Left ventricle myocardium inferior (tissue), 1 donor: Measurements from ENCODE around the gene DNER. TPM values are rescaled to one million over a fixed set of nuclear protein-coding genes. Genes with fewer than 3 reads are reported as not detected.
A peak's percentile ranks its signal among the peaks of the same experiment; 100 is the strongest.

Source experiments
- DNase-seq: peaks from one replicate; pipeline ENCODE4 v3.0.0-alpha.2; 2020
- H3K27ac ChIP-seq: fragments of 200-600 bp; replicated peaks from 2 replicates; pipeline ENCODE4 v1.8.0; 2021
- H3K27me3 ChIP-seq: fragments of 200-600 bp; 2 replicates; pipeline ENCODE4 v1.8.0; 2021; ENCODE audit warnings: low read depth
- H3K36me3 ChIP-seq: fragments of 200-600 bp; 2 replicates; pipeline ENCODE4 v1.8.0; 2021
- H3K4me1 ChIP-seq: fragments of 200-600 bp; 2 replicates; pipeline ENCODE4 v1.8.0; 2021
- H3K4me3 ChIP-seq: fragments of 200-600 bp; 2 replicates; pipeline ENCODE4 v1.8.0; 2021; ENCODE audit warnings: mild to moderate bottlenecking, moderate library complexity
- H3K9me3 ChIP-seq: fragments of 200-600 bp; replicated peaks from 2 replicates; pipeline ENCODE4 v1.8.0; 2021
- intact Hi-C: fragments of 100-400 bp; cut with micrococcal nuclease; formaldehyde crosslinking; loops from one replicate; pipeline ENCODE4 v1.11.0; 2022
- total RNA-seq: library from RNA; stranded (reverse); fragmentation: NEBNext Ultra II Directional; extraction: Animal tissue kit (Norgen Biotek cat#: 25700); gene quantifications from one replicate; pipeline ENCODE4 v1.2.1, GENCODE V29; 2021
- TF ChIP-seq, protein P1 (sequence below): fragments of 200-600 bp; IDR thresholded peaks from 2 replicates; pipeline ENCODE4 v1.8.0; 2021; ENCODE audit warnings: antibody characterized with exemption, mild to moderate bottlenecking, borderline replicate concordance
- donor health status: DM: no; HTN: yes; CAD: no; lungs with severe emphysema.

Gene DNER
- total RNA-seq, 1 donor from 2014 or later: 2.3 TPM

DNA sequence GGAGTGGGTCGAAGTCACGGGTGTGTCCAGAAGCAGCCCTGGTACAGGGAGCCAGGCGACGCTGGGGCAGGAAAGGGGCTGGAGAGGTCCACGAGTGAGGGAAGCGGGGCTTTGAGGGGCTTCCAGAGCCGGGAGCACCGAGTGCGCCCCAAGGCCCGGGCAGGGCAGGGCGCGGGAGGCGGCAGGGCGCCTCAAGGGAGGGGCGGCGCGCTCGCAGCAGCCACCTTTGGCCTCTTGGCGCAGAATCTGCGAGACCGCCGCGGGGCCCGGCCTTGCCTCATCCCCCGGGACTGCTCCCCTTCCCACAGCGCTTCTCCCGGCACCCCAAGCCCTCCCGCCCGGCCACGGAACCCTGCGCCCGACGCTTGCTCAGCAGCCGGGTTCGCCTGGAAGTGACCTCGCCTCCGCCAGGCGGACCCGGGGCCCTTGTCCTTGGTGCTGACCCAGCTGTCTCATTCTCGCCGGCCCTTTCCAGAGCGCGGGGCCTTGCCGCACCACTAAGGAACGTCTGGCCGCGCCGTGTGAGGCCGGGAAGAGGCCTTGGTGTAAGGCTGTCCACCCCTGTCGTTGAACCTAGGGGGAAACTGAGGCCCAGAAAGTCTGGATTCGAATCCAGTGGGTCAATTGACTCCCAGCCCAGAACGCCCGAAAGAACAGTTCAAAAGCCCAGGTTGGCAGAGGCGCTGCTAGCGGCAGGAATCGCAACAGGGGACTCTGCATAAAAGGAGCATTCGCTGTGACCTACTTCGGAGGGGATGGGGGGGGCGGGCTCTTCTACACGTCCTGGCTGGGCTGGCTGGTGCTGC, 584 bp upstream of the DNER start:
- H3K27me3 ChIP-seq: peaks cover 99% of the 10 kb centered on the region
- intact Hi-C loops: no loop called here
- H3K36me3 ChIP-seq: no peaks in the 10 kb centered on the region
- H3K4me1 ChIP-seq: peaks cover 20% of the 10 kb centered on the region
- H3K27ac ChIP-seq: peak overlapping the region; percentile 23
- H3K9me3 ChIP-seq: no peaks in the 10 kb centered on the region
- TF ChIP-seq, protein P1, sequence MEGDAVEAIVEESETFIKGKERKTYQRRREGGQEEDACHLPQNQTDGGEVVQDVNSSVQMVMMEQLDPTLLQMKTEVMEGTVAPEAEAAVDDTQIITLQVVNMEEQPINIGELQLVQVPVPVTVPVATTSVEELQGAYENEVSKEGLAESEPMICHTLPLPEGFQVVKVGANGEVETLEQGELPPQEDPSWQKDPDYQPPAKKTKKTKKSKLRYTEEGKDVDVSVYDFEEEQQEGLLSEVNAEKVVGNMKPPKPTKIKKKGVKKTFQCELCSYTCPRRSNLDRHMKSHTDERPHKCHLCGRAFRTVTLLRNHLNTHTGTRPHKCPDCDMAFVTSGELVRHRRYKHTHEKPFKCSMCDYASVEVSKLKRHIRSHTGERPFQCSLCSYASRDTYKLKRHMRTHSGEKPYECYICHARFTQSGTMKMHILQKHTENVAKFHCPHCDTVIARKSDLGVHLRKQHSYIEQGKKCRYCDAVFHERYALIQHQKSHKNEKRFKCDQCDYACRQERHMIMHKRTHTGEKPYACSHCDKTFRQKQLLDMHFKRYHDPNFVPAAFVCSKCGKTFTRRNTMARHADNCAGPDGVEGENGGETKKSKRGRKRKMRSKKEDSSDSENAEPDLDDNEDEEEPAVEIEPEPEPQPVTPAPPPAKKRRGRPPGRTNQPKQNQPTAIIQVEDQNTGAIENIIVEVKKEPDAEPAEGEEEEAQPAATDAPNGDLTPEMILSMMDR: no peak
- peak overlapping the region; percentile 65 for H3K4me3 ChIP-seq
- DNase-seq: peak; percentile 42

GRCh38 chr2:229713371-229714079, 830 bp downstream of the DNER start:
- Histone ChIP-seq H3K27ac (no peak overlapping the region), H3K4me1 (peaks cover 23% of the 10 kb centered on the region), H3K36me3 (no peaks in the 10 kb centered on the region), H3K4me3 (peak overlapping the region; percentile 65), H3K27me3 (peaks cover 99% of the 10 kb centered on the region), H3K9me3 (no peaks in the 10 kb centered on the region)
- TF ChIP-seq, protein P1: no peak
- DNase-seq: no peak
- intact Hi-C loops: no loop called here

DNA sequence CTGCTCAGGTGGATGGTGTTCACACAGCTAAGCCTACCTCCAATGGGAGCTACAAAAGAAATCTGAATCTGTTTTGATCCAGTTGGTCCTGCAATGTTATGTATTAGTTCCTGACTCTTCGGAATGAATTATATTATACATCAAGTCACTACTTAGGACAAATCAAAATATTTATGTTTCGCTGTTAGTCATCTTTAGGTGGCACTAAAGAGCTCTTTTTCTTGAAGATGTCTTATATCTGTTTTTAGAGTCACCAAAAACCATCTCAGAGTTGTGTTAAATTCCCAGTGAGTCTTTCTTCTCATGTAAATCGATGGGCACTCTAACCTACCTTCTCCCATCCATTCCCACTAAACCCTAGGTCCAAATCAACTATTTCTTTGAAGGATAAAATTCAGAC, 2.2 kb downstream of the DNER start:
- TF ChIP-seq, protein P1: no peak
- no peak for DNase-seq
- Histone ChIP-seq H3K4me3 (no peak overlapping the region), H3K4me1 (peaks cover 24% of the 10 kb centered on the region), H3K27ac (no peak overlapping the region), H3K27me3 (peaks cover 93% of the 10 kb centered on the region), H3K9me3 (no peaks in the 10 kb centered on the region), H3K36me3 (no peaks in the 10 kb centered on the region)
- intact Hi-C loops: no loop called here

DNA sequence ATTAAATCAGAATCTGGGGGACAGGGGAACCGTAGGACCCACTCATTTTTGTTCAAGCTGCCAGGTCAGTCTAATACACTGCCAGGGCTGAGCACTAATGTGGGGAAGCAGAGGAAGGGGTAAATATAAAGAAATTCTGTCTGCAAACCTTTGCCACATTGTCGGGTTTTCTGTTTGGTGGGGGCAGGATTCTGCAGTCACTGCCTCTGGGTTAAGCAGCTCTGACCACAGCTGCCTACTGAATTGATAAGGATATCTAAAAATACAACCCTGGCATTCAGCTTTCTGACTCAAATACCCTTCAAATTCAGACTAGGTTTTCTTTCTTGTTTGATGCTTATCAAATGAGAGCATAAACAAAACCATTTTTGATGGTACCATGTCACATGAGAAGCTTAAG, 6.0 kb downstream of the DNER start:
- Histone ChIP-seq H3K36me3 (no peaks in the 10 kb centered on the region), H3K27ac (no peak overlapping the region), H3K27me3 (peaks cover 76% of the 10 kb centered on the region), H3K4me3 (no peak overlapping the region), H3K9me3 (no peaks in the 10 kb centered on the region), H3K4me1 (peaks cover 6% of the 10 kb centered on the region)
- TF ChIP-seq, protein P1: no peak
- DNase-seq: no peak
- intact Hi-C loops: no loop called here

DNA sequence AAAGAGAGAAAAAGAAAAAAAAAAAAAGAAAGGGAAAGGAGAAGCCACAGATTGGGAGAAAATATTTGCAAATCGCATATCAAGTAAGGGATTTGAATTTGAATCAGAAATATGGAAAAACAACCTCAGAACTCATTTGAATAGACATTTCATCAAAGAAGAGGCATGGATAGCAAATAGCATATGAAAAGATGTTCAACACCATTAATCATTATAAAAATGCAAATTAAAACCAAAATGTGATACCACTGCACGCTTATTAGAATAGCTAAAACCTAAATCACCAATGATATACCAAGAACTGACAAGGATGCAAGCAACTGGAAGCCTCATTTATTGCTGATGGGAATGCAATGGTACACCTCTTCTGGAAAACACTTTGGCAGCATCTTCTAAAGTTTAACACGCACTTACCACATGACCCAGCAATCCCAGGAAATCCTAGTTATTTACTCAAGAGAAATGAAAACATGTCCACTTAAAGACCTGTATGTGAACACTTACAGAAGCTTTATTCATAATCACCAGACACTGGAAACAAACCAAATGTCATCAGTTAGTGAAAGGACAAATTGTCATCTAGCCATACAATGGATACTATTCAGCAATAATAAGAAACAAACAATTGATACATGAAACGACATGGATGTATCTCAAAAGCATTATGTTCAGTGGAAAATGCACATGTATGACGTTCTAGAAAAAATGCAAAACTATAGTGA, 10.3 kb downstream of the DNER start:
- intact Hi-C loops: no loop called here
- H3K36me3 ChIP-seq: no peaks in the 10 kb centered on the region
- DNase-seq: no peak
- H3K4me3 ChIP-seq: no peak overlapping the region
- peaks cover 3% of the 10 kb centered on the region for H3K4me1 ChIP-seq
- peaks cover 49% of the 10 kb centered on the region for H3K27me3 ChIP-seq
- TF ChIP-seq, protein P1: no peak
- H3K27ac ChIP-seq: no peak overlapping the region
- H3K9me3 ChIP-seq: no peaks in the 10 kb centered on the region
